Breast epithelium (tissue), 3 donors: ENCODE data around the gene MRPL43.

Experiments
- CTCF ChIP-seq, 3 donors: fragments of 450-650 bp; IDR thresholded peaks; one replicate each; pipeline ENCODE4 v1.5.1; 2016 to 2017; ENCODE audit warnings: antibody characterized with exemption in 3 of 3, mild to moderate bottlenecking in 3 of 3, moderate library complexity in 3 of 3
- POLR2A ChIP-seq: fragments of 450-650 bp; IDR thresholded peaks from one replicate; pipeline ENCODE4 v1.6.1; 2016; ENCODE audit warnings: antibody characterized with exemption, mild to moderate bottlenecking, moderate library complexity
- POLR2AphosphoS5 ChIP-seq, 3 donors: sonication (generic); formaldehyde crosslinking; IDR thresholded peaks; one replicate each; pipeline ENCODE4 v1.6.1; 2017; ENCODE audit warnings: antibody characterized with exemption in 3 of 3

DNA sequence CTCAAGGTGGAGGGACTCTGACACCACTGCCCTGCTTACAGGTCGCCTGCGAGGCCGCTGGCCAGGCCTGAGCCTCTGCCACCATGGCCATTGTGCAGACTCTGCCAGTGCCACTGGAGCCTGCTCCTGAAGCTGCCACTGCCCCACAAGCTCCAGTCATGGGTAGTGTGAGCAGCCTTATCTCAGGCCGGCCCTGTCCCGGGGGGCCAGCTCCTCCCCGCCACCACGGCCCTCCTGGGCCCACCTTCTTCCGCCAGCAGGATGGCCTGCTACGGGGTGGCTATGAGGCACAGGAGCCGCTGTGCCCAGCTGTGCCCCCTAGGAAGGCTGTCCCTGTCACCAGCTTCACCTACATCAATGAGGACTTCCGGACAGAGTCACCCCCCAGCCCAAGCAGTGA lies 15.2 kb upstream of the MRPL43 start:
- TF ChIP-seq CTCF (IDR thresholded peaks at IDR 0.05): no peak
- no peak for TF ChIP-seq POLR2A
- no peak for TF ChIP-seq POLR2AphosphoS5 (IDR thresholded peaks at IDR 0.05)
